Measurements from ENCODE around the gene CYB5A.

The CYB5A gene

GRCh38 chr18:74230922-74231714 is 60.6 kb downstream of the CYB5A start:
- H3K4me1 Mint-ChIP-seq (ENCODE audit: low read depth): no peaks in the 10 kb centered on the region
- no peaks in the 10 kb centered on the region for H3K27me3 Mint-ChIP-seq (ENCODE audit: low read depth)
- H3K36me3 Mint-ChIP-seq (ENCODE audit: low read depth): no peaks in the 10 kb centered on the region
- H3K4me3 Mint-ChIP-seq: no peak overlapping the region
- no peak overlapping the region for H3K27ac Mint-ChIP-seq
- H3K9me3 Mint-ChIP-seq: no peaks in the 10 kb centered on the region

GRCh38 chr18:74229891-74230290 is 61.9 kb downstream of the CYB5A start:
- no peaks in the 10 kb centered on the region for H3K4me1 Mint-ChIP-seq (ENCODE audit: low read depth)
- no peaks in the 10 kb centered on the region for H3K36me3 Mint-ChIP-seq (ENCODE audit: low read depth)
- H3K27ac Mint-ChIP-seq: no peak overlapping the region
- H3K27me3 Mint-ChIP-seq (ENCODE audit: low read depth): no peaks in the 10 kb centered on the region
- H3K9me3 Mint-ChIP-seq: no peaks in the 10 kb centered on the region
- H3K4me3 Mint-ChIP-seq: no peak overlapping the region

GRCh38 chr18:74229005-74229404 is 62.8 kb downstream of the CYB5A start:
- Mint-ChIP-seq H3K36me3 (ENCODE audit: low read depth) (no peaks in the 10 kb centered on the region), H3K4me1 (ENCODE audit: low read depth) (no peaks in the 10 kb centered on the region)

GRCh38 chr18:74228312-74228711 is 63.5 kb downstream of the CYB5A start:
- no peaks in the 10 kb centered on the region for H3K9me3 Mint-ChIP-seq
- H3K4me1 Mint-ChIP-seq (ENCODE audit: low read depth): no peaks in the 10 kb centered on the region
- no peak overlapping the region for H3K27ac Mint-ChIP-seq
- no peak overlapping the region for H3K4me3 Mint-ChIP-seq
- no peaks in the 10 kb centered on the region for H3K36me3 Mint-ChIP-seq (ENCODE audit: low read depth)
- H3K27me3 Mint-ChIP-seq (ENCODE audit: low read depth): no peaks in the 10 kb centered on the region

More at GRCh38 chr18:74229005-74229404, 62.8 kb downstream of the CYB5A start:
- Mint-ChIP-seq H3K9me3 (no peaks in the 10 kb centered on the region), H3K27me3 (ENCODE audit: low read depth) (no peaks in the 10 kb centered on the region), H3K27ac (no peak overlapping the region), H3K4me3 (no peak overlapping the region)

GRCh38 chr18:74226666-74227065 is 65.1 kb downstream of the CYB5A start:
- Mint-ChIP-seq H3K4me3 (no peak overlapping the region), H3K27me3 (ENCODE audit: low read depth) (no peaks in the 10 kb centered on the region), H3K4me1 (ENCODE audit: low read depth) (no peaks in the 10 kb centered on the region), H3K9me3 (no peaks in the 10 kb centered on the region), H3K36me3 (ENCODE audit: low read depth) (no peaks in the 10 kb centered on the region), H3K27ac (no peak overlapping the region)

GRCh38 chr18:74226156-74226555 is 65.6 kb downstream of the CYB5A start:
- Mint-ChIP-seq H3K9me3 (no peaks in the 10 kb centered on the region), H3K36me3 (ENCODE audit: low read depth) (no peaks in the 10 kb centered on the region), H3K4me3 (no peak overlapping the region), H3K27ac (no peak overlapping the region), H3K4me1 (ENCODE audit: low read depth) (no peaks in the 10 kb centered on the region), H3K27me3 (ENCODE audit: low read depth) (no peaks in the 10 kb centered on the region)

GRCh38 chr18:74225193-74225840 is 66.4 kb downstream of the CYB5A start:
- Mint-ChIP-seq H3K27me3 (ENCODE audit: low read depth) (no peaks in the 10 kb centered on the region), H3K9me3 (no peaks in the 10 kb centered on the region), H3K36me3 (ENCODE audit: low read depth) (no peaks in the 10 kb centered on the region), H3K4me3 (no peak overlapping the region), H3K27ac (no peak overlapping the region), H3K4me1 (ENCODE audit: low read depth) (no peaks in the 10 kb centered on the region)

GRCh38 chr18:74222710-74223494 is 68.9 kb downstream of the CYB5A start:
- Mint-ChIP-seq H3K4me1 (ENCODE audit: low read depth) (no peaks in the 10 kb centered on the region), H3K9me3 (no peaks in the 10 kb centered on the region), H3K27me3 (ENCODE audit: low read depth) (no peaks in the 10 kb centered on the region), H3K4me3 (no peak overlapping the region), H3K27ac (no peak overlapping the region), H3K36me3 (ENCODE audit: low read depth) (no peaks in the 10 kb centered on the region)

- H3K4me1 Mint-ChIP-seq (ENCODE audit: low read depth): no peaks in the 10 kb centered on the region
- H3K36me3 Mint-ChIP-seq (ENCODE audit: low read depth): no peaks in the 10 kb centered on the region
- H3K4me3 Mint-ChIP-seq: no peak overlapping the region
Observed at GRCh38 chr18:74221081-74221480, 70.7 kb downstream of the CYB5A start.

GRCh38 chr18:74219056-74219455 is 72.7 kb downstream of the CYB5A start:
- no peak overlapping the region for H3K4me3 Mint-ChIP-seq
- H3K9me3 Mint-ChIP-seq: no peaks in the 10 kb centered on the region
- no peaks in the 10 kb centered on the region for H3K4me1 Mint-ChIP-seq (ENCODE audit: low read depth)
- H3K27me3 Mint-ChIP-seq (ENCODE audit: low read depth): no peaks in the 10 kb centered on the region
- H3K27ac Mint-ChIP-seq: no peak overlapping the region
- H3K36me3 Mint-ChIP-seq (ENCODE audit: low read depth): no peaks in the 10 kb centered on the region

More at GRCh38 chr18:74221081-74221480, 70.7 kb downstream of the CYB5A start:
- H3K27me3 Mint-ChIP-seq (ENCODE audit: low read depth): no peaks in the 10 kb centered on the region
- H3K9me3 Mint-ChIP-seq: no peaks in the 10 kb centered on the region
- H3K27ac Mint-ChIP-seq: no peak overlapping the region

- H3K9me3 Mint-ChIP-seq: no peaks in the 10 kb centered on the region
- no peaks in the 10 kb centered on the region for H3K36me3 Mint-ChIP-seq (ENCODE audit: low read depth)
- no peaks in the 10 kb centered on the region for H3K27me3 Mint-ChIP-seq (ENCODE audit: low read depth)
- no peak overlapping the region for H3K4me3 Mint-ChIP-seq
- no peak overlapping the region for H3K27ac Mint-ChIP-seq
- no peaks in the 10 kb centered on the region for H3K4me1 Mint-ChIP-seq (ENCODE audit: low read depth)
Observed at GRCh38 chr18:74217476-74218143, 74.2 kb downstream of the CYB5A start.

- H3K4me3 Mint-ChIP-seq: no peak overlapping the region
- H3K9me3 Mint-ChIP-seq: no peaks in the 10 kb centered on the region
- no peaks in the 10 kb centered on the region for H3K4me1 Mint-ChIP-seq (ENCODE audit: low read depth)
- H3K27me3 Mint-ChIP-seq (ENCODE audit: low read depth): no peaks in the 10 kb centered on the region
- no peak overlapping the region for H3K27ac Mint-ChIP-seq
- H3K36me3 Mint-ChIP-seq (ENCODE audit: low read depth): no peaks in the 10 kb centered on the region
Observed at GRCh38 chr18:74216661-74217110, 75.1 kb downstream of the CYB5A start.

GRCh38 chr18:74215863-74216262 is 75.9 kb downstream of the CYB5A start:
- H3K9me3 Mint-ChIP-seq: no peaks in the 10 kb centered on the region
- H3K36me3 Mint-ChIP-seq (ENCODE audit: low read depth): no peaks in the 10 kb centered on the region
- no peak overlapping the region for H3K4me3 Mint-ChIP-seq
- H3K27ac Mint-ChIP-seq: no peak overlapping the region
- no peaks in the 10 kb centered on the region for H3K4me1 Mint-ChIP-seq (ENCODE audit: low read depth)
- no peaks in the 10 kb centered on the region for H3K27me3 Mint-ChIP-seq (ENCODE audit: low read depth)

GRCh38 chr18:74213429-74213828 is 78.3 kb downstream of the CYB5A start:
- Mint-ChIP-seq H3K27me3 (ENCODE audit: low read depth) (no peaks in the 10 kb centered on the region), H3K27ac (no peak overlapping the region), H3K4me1 (ENCODE audit: low read depth) (no peaks in the 10 kb centered on the region), H3K36me3 (ENCODE audit: low read depth) (no peaks in the 10 kb centered on the region), H3K9me3 (no peaks in the 10 kb centered on the region), H3K4me3 (no peak overlapping the region)
